ENCODE measurements around the gene LHFPL6.
"Not testable (repeated sequence)": the region's sequence is repeated elsewhere in the genome, so short reads cannot be mapped to it uniquely, and the experiment has no call there.

The LHFPL6 gene

DNA sequence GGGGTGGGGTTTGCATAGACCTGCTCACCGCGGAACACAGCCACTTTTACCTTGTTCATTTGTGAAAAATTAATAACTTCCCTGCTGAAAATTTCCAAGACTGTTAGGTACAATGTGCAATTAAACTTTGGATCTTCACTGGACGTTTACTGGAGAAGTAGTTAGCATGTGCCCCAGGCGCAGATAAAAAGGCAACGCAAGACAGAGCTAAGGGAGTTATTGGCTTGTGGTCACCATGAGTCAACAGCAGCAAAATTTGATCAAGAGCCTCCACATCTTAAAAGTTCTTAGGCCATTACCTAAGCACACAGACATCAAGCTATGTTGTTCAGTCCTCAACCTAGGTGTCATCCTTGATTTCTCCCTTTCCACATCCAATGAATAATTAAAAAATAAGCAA lies 257.0 kb downstream of the LHFPL6 start:
- no peak for DNase-seq (ENCODE audit: low spot score)

DNA sequence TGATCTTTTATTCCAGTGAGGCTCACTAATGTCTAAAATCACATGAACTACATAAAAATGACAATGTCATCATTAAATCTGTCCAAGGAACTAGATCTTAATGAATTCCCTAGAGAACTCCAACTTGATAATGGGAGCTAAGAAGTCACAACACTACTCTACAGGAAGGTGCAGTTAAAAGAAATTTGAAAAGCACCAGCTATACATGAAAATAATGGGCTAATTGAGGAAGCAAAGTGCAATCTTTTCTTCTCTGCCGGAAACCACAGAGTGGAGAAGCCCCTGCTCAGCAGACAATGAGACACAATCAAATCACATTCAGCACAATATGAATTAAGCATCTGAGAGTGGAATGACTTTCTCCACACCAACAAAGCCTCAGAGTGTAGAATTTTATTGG lies 261.7 kb downstream of the LHFPL6 start:
- DNase-seq (ENCODE audit: low spot score) = no peak

DNA sequence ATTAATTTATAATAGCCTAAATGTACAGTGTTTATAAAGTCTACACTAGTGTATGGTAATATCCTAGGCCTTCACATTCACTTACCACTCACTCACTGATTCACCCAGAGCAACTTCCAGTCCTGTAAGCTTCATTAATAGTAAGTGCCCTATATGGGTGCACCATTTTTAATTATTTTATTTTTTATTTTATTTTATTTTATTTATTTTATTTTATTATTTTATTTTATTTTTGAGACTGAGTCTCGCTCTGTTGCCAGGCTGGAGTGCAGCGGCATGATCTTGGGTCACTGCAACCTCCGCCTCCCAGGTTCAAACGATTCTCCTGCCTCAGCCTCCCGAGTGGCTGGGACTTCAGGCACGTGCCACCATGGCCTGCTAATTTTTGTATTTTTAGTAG lies 264.9 kb downstream of the LHFPL6 start:
- not testable (repeated sequence) for DNase-seq (ENCODE audit: low spot score)

DNA sequence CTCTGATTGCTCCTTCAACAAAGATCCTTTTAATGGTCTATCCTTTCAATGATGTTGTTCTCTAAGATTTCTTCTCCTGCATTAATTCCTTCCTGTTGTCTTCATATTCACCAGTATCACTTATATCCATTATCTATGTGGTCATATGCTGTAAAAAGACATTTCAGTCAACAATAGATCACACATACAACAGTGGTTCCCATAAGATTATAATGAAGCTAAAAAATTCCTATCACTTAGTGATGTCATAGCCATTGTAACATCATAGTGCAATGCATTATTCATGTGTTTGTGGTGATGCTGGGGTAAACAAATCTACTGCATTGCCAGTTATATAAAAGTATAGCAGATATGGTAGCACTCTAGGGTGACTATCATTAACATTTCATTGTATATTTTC lies 266.1 kb downstream of the LHFPL6 start:
- DNase-seq (ENCODE audit: low spot score) = no peak

DNA sequence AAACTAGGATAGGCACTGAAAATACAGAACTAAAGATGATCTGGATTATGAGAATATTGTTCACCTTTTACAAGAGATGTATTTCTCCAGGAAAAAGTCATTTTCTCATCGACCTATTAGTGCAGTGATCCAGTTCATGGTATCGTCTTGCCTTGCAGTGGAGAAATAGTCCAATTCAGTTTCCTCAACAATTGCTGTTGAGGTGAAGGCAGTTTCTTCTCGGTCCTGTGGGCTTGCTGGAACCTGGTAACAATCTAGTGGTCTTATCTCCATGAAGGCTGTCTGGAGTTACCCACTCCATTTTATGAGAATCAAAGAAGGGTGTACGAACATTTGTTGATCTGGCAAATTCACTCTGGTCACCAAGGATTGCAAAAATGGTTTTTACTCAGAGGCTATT lies 266.8 kb downstream of the LHFPL6 start:
- DNase-seq (ENCODE audit: low spot score) = no peak

DNA sequence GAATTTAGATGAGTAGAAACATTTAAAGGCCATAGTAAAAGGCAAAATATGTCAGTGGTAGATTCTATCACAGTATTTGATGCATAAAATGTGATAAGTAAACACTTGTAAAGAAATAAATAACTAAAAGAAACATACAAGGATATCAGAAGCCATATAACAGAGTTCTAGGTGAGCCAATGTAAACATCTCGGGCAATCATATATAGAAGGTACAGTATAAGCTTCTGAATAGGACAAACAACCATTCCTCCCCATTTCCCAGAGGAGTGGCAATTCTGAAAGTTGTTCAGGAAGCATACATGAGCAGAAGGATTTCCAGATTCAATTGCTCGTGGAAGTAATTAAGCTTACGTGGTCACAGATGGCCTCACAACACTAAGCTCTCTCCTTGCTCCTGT lies 267.3 kb downstream of the LHFPL6 start:
- DNase-seq (ENCODE audit: low spot score) = no peak

DNA sequence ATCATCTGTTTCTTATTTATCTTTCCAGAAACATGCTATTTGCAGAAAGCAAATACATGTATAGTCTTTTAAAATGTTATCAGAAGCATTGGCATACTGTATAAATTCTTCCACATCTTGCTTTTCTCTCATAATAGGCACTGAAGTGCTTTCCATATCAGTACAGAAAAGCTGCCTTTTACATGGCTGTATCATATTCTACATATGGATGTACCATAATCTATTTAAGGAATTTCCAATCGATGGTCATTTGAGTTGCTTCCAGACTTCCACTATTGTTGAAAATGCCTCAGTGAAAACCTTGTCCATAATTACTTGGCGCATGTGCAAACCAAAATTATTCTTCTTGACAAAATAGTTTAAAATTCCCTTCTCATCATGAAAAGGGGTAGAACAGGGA lies 272.5 kb downstream of the LHFPL6 start:
- no peak for DNase-seq (ENCODE audit: low spot score)

DNA sequence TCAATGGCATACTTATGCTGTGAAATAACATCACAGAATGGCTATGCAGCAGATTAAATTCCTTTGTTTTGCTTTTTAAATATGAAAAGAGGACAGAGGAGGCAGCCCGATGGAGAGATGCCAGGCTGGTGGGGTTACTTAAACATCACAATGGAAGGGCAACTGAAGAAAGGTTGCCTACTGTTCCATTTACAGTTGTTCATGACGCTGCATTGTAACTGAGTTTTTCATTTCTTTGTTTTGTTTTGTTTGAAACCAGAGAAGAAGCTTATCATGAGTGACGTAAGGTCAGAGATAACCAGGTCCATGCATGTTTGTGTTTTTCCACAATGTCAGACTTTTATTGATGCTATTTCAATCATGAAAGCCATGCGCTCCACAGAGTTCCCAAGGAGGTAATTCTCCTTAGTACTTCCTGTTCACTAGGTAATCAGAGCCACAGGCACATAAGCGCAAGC lies 273.8 kb downstream of the LHFPL6 start:
- no peak for DNase-seq (ENCODE audit: low spot score)

DNA sequence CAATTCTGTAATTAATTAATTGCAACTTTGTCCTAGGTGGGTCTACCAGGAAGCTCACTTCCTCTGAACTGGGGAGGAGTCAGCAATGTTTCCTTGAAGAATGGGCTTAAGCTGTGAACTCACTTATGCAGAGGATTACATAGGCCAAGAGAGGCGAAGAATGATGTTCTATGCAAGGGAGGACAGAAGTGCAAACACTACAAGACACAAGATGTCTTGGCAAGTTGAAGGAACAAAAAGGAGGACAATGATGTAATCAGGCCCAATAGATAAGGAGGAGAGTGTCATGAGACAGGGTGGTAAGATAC lies 275.9 kb downstream of the LHFPL6 start:
- DNase-seq (ENCODE audit: low spot score) = no peak

DNA sequence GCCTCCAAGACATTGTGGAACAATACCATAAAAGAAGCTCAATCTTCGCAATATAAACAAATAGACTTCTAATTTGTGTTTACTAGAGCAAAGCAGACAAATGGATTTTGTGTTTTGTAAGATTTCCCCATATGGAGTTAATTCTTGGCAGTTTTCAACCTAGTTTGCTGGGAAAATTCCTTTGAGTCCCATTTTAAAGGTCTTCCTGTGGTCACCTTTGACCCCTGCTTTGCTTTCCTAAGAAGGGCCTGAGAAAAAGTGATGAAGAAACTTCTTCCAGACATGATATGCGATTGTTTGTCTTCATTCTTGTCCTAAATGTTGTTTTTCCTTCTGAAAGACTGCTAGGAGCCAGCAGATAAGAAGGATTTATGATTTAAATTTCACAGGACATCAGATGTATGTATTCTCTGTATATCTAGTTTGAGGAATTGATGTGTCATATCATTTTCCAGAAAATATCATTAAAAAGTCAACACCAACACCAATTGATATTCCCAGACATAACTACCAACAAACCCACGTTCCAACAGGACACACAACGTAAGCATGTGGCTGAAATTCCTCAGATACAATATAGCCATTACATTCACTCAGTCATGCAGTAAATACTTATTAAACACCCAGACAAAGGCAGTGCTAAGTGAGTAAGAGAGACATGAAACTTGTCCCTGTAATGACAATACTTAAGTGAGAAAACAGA lies 276.4 kb downstream of the LHFPL6 start:
- DNase-seq (ENCODE audit: low spot score) = no peak

DNA sequence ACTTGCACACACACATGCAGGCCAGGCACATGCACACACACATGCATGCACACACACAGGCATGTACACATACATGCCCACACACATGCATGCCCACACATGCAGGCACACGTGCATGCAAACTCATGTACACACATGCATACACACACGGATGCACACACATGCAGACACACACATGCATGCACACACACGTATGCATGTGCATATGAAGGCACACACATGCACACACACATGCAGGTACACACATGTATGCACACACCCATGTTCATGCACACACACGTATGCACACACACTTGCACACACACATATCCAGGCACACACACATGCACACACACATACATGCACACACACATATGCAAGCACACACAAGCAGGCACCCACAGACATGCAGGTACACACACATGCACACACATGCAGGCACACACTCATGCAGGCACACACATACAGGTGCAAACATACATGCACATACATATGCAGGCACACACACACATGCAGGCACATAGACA lies 278.1 kb downstream of the LHFPL6 start:
- no peak for DNase-seq (ENCODE audit: low spot score)

DNA sequence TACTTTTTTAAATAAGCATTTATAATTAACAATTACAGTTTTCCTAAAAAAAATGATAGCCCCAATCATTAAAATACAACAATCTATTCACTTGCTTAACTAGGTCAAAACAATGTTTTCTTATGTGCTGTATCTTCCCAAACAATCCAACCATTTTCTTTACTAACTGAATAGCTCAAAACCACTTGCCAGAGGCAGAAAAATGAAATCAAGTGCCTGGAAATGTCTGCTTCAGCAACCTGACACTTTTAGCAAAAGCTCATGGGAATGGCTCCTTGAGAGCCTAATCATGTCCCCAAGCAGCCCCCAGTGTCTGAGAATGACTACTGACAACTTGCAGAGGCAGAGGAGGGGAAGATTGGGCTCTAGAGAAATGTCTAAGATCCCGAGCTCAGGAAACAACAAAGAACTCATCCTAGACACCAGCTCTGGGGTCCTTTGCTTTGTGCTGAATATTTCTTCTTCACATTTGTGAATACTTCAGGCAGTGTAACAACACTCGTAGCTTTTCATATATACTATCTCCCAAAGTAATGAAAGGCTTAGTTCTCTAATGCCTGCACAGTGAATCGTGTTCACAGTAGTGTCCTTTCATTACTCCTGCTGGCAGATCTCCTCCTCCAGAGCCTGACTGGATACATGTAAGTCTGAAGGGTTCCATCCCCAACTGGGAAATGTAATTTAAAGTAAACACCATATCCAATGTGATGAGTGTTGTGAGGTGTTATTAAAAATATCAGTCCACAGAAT lies 280.0 kb downstream of the LHFPL6 start:
- no peak for DNase-seq (ENCODE audit: low spot score)

DNA sequence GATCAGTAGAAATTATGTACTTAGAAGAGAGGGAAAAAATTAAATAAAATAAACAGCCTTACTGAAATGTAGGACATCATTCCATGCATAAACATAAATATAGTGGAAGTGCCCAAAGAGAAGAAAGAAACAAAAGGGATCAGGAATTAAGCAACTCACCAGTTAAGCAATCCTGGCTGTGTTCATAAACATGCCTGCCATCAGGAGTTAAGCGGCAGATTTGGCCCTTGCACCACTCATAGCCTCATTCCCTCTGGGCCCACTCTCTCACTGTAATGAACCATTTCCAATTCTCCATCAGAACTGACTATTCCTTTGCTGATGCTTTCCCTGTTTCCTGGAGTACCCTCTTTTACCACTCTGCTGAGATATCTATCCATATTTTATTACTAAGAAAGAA lies 281.4 kb downstream of the LHFPL6 start:
- DNase-seq (ENCODE audit: low spot score) = no peak

DNA sequence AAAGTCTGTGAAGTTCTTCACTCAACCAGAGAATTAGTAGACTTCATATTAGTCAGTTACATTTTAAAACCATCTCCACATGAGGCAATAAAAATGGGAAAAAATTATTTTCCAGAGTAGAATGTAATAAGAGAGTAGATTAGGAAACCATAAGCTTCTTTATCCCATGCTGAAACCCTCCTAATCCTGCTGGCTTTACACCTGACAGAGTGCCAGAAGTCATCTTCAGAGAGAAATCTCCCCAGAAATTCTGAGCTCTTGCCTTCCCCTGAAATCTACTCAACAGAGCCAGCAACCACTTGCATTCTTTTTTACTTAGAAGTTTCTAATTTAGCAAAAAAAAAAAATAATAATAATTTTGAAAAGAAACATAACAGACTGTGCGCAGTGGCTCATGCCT lies 284.8 kb downstream of the LHFPL6 start:
- no peak for DNase-seq (ENCODE audit: low spot score)

DNA sequence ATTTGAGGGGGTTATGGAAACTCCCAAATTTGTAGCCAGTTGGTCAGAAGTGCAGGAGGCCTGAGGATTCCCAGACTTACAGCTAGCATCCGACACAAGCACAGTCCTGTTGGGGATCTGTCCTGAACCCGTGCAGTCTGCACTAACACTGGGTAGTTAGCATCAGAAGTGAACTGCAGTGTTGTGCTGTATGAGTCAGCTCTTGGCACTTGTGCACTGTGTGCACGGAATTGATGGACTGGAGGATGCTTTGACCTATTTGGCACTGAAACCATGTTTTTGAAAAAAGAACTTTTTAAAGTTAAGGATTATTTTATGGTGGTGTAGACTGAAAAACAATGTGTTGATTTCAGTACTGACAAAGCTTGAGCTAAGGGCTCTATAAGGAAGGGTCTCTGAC lies 285.7 kb downstream of the LHFPL6 start:
- no peak for DNase-seq (ENCODE audit: low spot score)

DNA sequence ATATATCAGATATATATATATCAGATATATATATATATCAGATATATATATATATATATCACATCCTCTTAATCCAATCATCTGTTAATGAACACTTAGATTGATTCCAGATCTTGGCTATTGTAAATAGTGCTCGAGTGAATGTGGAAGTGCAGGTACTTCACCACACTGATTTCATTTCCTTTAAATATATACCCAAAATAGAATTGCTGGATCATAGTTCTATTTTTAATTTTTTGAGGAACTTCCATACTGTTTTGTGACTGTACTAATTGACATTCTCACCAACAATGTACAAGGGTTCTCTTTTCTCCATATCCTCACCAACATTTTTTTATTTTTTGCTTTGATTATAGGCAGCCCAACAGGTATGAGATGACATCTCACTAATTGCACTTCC lies 287.2 kb downstream of the LHFPL6 start:
- DNase-seq (ENCODE audit: low spot score) = no peak

DNA sequence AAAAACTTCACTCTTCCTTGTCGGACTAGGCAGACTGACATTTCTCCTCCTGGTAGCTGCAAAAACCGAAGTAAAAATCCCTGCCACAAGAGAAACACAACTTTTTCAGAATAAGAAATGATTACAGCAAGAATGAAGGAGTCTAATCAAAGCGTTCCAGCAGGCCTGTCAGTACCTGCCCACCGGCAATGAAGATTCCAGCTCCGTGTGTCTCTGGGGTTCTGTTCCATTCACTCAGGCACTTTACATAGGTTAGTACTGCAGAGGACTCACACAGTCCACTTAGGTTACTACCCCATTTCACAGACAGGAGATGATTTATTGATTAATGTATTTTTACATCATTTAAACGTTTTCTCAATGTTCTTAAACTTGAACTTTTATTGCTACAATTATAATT lies 289.3 kb downstream of the LHFPL6 start:
- DNase-seq (ENCODE audit: low spot score) = no peak

DNA sequence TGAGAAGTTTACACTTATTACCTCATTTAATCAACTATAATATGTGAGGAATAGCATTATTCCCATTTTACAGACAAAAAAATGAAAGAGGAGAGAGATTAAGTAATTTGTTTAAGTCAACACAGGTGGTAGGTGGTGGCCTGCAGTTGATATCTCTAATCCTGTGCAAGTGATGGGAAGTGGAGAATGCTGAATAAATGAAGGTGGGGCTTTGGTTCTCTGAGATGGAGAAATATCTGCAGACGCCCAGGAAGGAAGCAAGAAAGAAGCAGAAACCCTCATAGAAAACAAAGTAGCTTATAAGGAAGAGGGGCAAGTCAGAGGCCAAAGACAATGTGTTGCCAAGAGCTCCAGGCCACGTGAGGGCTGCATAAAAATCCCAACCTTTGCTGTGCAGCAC lies 290.4 kb downstream of the LHFPL6 start:
- DNase-seq (ENCODE audit: low spot score) = no peak

DNA sequence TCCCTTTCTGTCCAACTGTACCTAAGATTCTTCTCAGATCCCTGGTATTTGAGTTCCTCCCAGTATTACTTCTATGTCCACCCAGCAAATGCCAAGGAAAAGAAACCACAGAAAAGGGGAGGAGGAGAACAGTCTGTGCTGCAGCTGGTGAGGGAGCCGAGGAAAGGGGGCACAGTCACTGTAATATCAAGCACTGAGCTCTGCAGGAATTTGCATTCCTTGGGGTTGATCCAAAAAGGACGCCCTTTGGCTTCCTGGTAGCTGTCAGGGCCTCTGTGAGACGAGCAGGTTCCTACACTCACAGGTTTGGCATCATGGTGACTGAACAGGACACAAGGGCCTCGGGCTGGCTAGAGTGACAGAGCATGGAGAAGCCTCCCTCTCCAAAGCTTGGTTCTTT lies 291.4 kb downstream of the LHFPL6 start:
- DNase-seq (ENCODE audit: low spot score) = no peak

DNA sequence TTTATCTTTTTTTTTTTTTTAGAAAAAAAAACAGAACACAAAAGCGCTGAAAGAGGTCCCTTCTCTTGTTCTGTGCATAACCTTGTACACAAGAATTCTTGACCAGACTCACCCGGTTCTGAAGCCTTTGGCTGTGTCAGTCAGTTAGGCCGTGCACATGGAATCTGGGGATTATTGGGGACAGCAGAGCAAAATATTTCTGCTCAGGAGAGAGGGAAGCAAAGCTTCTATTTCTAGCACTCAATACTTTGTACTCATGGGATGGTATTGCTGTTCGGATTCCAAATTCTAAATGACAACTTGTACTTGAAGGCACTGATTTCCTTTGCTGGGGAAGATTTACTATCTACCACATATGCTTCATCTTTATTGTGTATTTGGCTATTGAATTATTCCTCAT lies 292.0 kb downstream of the LHFPL6 start:
- no peak for DNase-seq (ENCODE audit: low spot score)

DNA sequence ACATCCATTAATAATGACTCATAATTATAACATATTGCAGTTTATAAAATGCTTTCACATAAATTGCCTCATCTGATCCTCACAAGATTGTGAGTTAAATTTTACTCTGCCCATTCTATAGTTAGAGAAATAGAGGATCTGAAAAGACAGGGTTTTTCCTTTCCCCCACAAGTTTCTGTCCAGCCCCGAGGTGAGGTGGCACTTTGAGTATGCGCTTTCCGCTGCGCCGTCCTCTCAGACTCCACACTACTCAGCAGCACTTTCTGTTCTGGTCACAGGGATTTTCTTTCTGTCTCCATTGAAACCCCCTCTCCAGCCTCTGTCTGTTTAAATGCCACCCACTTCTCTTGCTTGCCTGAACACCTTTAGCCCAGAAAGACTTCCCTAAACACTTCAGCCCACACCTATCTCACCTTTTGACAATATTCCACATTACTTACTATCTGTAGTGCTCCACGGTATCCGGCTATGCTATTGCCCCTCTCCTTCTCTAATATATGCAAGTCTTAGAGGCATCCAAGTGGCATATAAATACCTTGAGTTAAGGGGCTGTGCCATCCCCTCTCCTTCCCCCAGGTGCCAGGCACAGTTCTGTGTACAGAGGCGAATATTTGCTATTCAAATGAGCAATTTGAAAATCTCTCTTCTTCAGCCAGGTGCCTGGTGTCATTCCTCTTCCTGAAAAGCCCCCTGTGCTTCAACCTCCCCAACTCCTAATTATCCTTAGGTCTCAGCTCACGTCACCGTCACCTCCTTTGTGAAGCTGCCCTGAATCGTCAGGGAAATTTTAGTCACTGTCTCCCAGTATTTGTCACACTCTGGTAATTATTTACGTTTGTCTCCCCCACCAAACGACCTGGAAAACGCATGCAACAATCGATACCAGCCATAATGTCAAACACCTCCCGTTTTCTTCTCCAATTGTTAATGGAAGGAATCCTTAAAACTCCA lies 296.1 kb downstream of the LHFPL6 start:
- DNase-seq (ENCODE audit: low spot score) = no peak

DNA sequence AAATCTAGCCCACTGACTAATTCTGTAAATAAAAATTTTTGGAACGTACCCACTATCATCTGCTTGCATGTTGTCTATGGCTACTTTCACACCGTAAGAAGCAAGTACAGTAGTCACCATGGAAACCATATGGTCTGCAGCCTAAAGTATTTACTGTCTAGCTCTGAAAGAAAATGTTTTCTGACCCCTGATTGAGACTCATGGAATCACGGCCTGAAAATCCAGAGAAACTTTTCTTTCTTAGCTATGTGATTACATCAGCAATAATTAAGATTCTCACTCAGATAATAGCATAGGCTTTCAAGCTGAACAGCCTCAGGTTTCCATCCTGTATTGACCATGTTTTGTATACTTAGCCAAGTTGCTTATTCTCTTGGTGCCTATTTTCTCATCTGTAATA lies 300.2 kb downstream of the LHFPL6 start:
- no peak for DNase-seq (ENCODE audit: low spot score)

DNA sequence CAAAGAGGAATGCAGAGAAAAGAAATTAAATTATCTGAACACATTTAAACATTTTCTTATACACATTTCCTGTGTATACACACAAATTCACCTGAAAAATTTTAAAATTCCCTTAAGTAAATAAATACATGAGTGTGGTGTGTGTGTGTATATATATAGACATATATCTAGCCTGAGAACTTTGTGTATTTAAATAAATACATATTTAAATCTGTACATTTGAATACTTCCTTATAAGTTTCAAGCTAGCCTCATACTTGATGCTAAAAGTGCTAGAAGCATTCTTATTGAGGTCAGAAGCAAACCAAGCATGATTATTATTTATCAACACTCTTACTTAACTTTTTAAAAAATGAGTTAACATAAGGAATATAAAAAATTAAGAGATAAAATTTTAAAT lies 304.0 kb downstream of the LHFPL6 start:
- no peak for DNase-seq (ENCODE audit: low spot score)
